GM21528 (cell line): ENCODE data around the gene PARP2.
"Not testable (repeated sequence)": the region's sequence is repeated elsewhere in the genome, so short reads cannot be mapped to it uniquely, and the experiment has no call there.

Source experiments
- ATAC-seq: cut with Tn5 transposase; IDR thresholded peaks from one replicate; pipeline ENCODE4 v1.9.1; 2021; ENCODE audit warnings: mild to moderate bottlenecking, moderate library complexity; ENCODE audit not compliant: unreplicated experiment, low FRiP score

The PARP2 gene, protein sequence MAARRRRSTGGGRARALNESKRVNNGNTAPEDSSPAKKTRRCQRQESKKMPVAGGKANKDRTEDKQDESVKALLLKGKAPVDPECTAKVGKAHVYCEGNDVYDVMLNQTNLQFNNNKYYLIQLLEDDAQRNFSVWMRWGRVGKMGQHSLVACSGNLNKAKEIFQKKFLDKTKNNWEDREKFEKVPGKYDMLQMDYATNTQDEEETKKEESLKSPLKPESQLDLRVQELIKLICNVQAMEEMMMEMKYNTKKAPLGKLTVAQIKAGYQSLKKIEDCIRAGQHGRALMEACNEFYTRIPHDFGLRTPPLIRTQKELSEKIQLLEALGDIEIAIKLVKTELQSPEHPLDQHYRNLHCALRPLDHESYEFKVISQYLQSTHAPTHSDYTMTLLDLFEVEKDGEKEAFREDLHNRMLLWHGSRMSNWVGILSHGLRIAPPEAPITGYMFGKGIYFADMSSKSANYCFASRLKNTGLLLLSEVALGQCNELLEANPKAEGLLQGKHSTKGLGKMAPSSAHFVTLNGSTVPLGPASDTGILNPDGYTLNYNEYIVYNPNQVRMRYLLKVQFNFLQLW

GRCh38 chr14:20343092-20343861, at the start of gene PARP2:
Gene PARP2 (plus strand): TSS chr14:20343635. CDS start chr14:20343642, 7 bp downstream.
- peak; percentile 92 for ATAC-seq

- peak; percentile 6 for ATAC-seq
These were observed 48.8 kb upstream of the PARP2 start for GRCh38 chr14:20294636-20295035.

DNA sequence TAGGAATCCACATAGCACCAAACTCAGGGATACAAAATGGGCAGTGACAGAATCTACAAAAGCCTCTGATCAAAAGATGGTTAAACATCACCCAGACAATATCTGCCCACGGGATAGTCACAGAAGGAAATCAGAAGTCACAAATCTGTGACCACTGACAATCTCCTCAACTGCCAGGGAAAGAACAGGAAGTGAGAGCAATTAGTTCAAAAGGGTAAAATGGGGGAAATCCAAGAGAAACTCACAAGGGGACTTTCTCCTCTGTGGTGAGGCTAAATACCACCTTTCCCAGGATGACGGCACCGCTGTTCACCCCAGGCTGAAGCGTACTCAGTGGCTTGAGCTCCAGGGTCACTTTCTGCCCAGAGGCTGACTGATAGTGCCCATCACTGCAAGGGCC, 48.4 kb upstream of the PARP2 start:
- ATAC-seq: peak; percentile 79

DNA sequence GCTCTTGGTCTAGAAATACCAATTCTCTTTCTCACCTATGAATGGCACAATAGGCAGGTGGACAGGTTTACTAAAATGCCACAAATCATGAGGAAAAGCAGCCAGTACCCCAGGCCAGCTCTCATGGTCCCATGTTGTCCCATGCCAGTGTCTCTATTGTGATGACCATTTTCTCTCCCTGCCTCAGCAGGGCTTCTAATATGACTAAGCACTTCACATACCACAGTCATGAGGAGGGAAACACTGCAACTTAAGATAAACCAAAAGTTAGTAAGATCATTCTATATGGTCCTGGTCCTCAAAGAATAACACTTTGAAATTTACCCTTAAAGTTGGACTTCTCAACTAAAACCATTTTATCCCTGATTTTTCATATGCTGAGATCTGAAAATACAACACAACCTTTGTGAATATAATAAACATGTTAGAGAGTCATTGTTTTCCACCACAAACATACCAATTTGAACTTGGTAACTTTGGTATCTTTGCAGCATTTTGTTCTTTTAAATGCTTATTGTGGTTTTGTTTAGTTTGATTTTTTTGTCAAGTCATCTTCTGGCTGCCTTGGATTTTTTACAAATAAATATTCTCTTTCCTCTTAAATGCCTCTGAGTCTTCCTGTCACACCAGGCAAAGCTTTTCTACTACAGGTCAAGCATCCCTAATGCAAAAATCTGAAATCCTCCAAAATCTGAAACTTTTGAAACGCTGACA, 41.2 kb upstream of the PARP2 start:
- no peak for ATAC-seq

GRCh38 chr14:20305265-20306078, 38.0 kb upstream of the PARP2 start, which contains the start of gene TTC5:
Gene TTC5 (minus strand): TSS chr14:20305951. CDS start chr14:20305937, 14 bp downstream.
- ATAC-seq: peak; percentile 99

DNA sequence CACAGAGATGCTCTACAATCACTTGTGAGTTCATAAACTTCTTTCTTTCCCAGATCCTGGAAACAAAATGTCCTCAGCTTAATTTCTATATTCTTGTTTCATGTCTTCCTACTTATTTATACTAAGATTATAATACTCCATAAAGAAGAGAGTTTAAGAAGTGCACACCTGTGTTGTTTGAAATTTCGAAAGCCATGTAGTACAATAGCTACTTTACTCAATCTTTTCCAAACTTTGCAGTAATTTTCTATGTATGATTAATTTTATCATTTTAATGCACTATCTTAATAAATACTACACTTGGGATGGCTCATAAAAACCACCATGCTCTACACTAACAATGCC, 37.4 kb upstream of the PARP2 start:
- no peak for ATAC-seq

GRCh38 chr14:20314026-20314425, 29.4 kb upstream of the PARP2 start:
- ATAC-seq: no peak

DNA sequence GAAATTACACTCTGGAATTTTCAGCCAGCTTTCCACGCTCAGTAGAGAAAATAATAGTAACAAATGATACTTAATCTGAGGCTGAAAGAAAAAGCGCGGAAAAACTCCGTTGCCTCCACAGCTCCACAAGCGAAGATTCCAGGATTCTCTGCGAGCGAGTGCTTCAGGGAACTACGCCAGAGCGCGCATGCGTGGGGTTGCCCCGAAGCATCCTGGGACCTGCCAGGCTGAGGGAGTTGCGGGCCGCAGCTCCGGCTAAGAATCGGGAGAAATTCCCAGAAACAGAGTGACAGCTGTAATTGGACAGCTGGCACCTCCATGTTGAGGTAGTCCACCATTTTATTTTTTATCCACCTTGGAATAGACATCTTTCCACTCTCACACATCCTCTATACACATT, 25.7 kb upstream of the PARP2 start:
- ATAC-seq: no peak

DNA sequence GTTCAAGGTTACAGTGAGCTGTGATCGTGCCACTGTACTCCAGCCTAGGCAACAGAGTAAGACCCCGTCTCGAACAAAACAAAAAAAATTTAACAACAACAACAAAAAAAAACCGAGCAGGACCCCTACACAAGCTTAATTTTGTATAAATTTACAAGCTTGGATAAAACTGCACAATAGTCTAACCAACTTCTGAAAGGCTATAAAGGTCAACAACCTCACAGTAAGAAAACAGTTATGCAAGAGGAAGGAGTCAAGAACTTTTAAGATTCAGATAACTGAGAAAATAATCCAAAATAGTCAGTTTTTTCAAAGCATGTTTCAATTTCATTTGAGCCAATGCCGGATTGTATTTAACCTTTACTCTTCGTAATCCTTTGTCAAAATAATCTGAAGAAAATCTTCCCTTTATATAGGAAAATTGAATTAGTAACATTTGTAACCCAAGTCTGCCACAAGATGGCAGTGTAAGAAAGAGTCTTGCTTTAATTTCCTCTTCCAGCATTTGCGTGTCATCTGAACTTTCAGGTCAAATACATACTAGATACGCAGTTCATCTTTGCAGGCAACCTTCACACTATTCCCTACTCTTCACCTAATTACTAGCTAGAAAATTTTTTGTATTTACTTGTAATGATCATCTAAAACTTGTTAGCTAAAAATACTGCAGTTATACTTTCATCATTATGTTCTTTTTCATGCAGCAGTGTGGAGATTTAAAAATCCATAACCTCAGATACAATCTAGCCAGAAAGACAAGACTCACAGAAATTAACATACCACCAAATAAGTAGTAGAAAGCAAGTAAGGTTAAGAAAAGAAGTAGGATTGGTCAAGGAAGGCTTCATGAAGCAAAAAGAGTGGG, 16.2 kb upstream of the PARP2 start:
- ATAC-seq: no peak

- ATAC-seq: no peak
These were observed 14.7 kb upstream of the PARP2 start for GRCh38 chr14:20328705-20329104.

DNA sequence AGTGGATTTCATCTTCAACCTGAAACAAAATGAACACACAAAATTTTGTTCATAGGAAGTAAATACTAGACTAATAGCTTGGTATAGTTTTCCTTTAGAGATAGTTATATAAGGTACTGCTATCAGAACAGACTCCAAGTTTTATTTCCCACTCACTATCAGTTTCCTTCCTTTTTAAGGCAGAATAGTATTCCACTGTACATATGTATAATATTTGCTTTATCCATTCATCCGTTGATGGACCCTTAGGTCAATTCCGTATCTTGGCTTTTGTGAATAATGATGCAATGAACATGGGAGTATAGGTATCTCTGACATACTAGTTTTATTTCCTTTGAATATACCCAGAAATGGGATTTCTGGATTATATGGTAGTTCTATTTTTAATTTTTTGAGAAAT, 14.1 kb upstream of the PARP2 start:
- no peak for ATAC-seq

GRCh38 chr14:20331053-20331613, 12.3 kb upstream of the PARP2 start:
- no peak for ATAC-seq

- ATAC-seq: no peak
These were observed 11.0 kb upstream of the PARP2 start for GRCh38 chr14:20332431-20332787.

GRCh38 chr14:20332788-20333493, 10.5 kb upstream of the PARP2 start, which contains the start of gene CCNB1IP1:
Gene CCNB1IP1 (minus strand): TSS chr14:20333279. CDS start chr14:20316523, 16,756 bp downstream.
- ATAC-seq: peak; percentile 93

DNA sequence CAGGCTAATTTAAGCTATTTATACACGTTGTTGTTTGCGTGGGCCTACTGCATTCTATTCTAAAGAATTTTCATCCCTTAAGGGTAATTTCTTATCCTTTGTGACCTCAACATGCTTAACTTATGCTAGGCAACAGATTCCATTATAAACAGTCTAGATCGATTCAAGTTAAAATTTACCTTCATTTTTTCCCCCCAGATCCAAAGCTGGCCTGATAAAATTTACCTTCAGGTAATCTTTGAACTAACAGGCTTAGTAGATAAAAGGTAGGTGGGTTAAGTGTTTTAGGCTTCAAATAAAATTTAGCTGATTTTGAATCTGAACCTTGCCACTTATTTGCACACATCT, 10.0 kb upstream of the PARP2 start:
- no peak for ATAC-seq

DNA sequence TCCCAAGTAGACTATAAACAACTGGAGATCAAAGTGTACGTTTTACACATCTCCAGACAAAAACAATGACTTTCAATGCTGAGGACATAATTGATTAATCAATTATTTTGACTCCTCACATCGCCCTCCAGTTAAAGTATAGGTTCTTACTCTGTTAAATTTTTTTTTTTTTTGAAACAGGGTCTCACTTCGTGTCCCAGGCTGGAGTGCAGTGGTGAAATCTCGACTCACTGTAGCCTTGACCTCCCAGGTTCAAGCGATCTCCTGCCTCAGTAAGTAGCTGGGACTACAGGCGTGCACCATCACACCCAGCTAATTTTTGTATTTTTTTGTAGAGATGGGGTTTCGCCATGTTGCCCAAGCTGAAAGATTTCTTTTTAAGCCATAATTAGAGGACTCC, 9.4 kb upstream of the PARP2 start:
- no peak for ATAC-seq

DNA sequence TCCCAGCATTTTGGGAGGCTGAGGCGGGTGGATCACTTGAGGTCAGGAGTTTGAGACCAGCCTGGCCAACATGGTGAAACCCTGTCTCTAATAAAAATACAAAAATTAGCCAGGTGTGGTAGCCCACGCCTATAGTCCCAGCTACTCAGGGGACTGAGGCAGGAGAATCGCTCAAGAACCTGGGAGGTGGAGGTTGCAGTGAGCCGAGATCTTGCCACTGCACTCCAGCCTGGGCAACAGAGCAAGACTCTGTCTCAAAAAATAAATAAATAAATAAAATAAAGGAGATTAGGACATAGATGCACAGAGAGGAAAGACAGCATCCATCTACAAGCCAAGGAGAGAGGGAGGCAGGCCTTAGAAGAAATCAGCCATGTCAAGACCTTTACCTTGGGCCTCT, 2.4 kb upstream of the PARP2 start:
- not testable (repeated sequence) for ATAC-seq

DNA sequence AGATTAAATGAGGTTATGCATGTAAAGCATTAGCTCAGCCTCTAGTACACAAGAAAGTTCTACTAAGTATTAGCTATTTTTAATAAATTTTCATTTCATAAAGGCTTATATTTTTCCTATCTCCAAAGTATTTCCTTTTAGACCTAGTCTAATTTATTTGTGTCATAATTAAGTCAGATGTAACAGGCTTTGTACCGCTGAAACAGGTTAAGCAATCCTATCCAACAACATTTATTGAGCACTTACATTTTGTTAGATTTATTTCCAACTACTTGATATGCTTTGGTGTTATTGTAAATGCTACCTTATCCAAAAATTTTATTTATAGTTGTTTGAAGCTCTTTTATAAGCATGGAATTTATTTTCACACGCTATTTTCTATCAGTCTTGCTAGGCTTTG, 1.8 kb upstream of the PARP2 start:
- no peak for ATAC-seq
